Activated CD4-positive, alpha-beta T cell treated with anti-CD3 and anti-CD28 coated beads, Interleukin-2, amount 50 U/mL, for 24 hours (primary cell): ENCODE data around the gene NHERF2.

Source experiments
- DNase-seq, 2 donors: peaks; one replicate each; pipeline ENCODE4 v3.0.0-alpha.2; 2020; ENCODE audit warnings: low read depth in 1 of 2, low spot score in 1 of 2

NHERF2 gene

DNA sequence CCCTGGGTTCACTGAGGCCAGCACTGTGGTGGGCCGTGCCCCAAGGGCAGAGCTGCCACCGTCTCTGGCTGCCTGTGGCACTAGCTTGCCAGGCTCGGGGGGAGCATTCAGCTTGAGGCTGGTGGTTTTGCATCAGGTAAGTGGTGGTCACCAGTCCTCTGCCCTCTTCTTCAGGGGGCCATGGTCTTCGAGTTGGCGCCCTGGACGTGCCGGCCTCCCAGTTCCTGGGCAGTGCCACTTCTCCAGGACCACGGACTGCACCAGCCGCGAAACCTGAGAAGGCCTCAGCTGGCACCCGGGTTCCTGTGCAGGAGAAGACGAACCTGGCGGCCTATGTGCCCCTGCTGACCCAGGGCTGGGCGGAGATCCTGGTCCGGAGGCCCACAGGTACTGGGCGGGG is 53.3 kb downstream of the NHERF2 start:
- no peak for DNase-seq

DNA sequence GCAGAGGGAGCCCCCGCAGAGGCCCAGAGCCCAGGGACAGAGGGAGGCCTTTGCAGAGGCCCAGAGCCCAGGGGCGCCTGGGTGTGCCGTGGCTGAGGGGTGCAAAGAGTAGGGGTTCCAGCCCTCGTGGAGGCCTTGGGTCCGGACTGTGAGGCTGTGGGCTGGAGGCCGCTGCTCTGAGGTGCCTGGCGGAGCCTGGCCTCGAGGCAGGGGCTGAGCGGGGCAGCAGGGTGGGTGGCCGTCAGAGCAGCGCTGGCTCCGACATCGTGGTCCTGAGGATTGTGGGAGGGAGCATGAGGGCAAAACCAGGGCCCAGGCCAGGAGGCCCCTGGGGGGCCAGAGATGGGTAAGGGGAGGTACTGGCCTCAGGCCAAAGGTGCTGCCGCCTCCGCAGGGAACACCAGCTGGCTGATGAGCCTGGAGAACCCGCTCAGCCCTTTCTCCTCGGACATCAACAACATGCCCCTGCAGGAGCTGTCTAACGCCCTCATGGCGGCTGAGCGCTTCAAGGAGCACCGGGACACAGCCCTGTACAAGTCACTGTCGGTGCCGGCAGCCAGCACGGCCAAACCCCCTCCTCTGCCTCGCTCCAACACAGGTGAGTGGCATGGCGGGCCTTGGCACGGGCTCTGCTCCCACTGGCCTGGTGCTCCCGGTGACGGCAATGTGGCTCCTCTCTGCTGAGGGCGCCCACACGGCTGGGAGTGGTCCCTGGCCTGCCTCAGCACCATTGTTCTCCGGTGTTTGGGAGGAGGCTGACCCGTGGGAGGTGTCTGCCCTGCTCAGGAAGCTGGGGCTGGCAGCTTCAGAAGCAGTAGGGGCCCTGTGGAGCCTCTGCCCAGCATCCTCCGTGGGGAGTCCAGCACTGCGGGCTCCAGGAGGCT is 54.7 kb downstream of the NHERF2 start:
- no peak for DNase-seq

DNA sequence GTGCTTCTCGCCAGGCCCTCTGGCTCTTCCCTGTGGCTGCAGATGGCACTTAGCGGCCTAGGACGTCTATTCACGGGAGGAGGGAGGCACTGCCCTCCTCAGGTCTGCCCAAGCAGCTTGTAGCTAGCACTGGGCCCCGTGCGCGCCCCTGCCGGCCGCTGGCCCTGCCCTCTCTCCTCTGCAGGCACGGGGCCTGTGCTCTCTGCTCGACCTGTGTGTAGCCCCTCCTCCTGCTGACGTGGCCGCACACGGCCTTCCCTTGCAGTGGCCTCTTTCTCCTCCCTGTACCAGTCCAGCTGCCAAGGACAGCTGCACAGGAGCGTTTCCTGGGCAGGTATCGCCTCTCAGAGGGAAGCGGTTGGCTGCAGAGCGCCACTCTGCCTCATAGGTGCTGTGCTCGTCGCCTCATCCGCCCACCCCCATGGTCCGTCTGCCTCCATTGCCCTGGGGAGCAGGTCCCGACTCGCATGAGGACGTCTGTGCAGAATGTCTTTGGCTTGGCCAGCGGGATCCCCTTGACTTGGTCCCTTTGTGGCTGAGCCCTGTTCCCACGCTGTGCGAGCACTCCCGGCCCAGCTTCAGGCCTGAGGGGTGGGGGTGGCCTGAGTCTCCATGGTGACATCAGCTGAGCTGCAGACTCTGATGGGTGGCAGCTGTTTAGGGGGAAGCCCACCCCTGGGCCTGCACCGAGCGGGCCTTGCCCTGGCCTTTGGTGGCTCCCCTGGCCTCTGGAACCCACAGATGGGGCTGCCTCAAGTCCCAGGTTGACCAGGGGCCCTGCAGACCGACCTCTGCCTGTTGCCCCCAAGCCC is 55.7 kb downstream of the NHERF2 start:
- no peak for DNase-seq

DNA sequence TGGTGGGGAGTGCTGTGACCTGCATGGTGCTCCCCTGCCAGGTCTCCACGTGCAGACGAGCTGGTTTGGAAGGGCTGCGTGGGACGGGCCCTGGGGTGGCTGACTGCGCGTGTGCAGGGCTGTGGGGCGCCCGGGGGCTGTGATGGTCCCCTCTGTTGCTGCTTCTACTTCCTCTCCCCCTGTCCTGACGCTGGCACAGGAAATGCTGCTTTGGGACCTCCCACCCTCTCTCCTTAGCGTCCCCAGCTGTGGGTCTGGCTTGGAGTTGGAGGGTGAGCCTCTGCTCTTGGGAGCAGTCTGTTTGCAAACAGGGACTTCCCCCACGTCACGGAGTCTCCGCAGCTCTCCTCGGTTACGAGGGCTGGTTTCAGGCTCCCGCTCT is 56.3 kb downstream of the NHERF2 start:
- DNase-seq = no peak

DNA sequence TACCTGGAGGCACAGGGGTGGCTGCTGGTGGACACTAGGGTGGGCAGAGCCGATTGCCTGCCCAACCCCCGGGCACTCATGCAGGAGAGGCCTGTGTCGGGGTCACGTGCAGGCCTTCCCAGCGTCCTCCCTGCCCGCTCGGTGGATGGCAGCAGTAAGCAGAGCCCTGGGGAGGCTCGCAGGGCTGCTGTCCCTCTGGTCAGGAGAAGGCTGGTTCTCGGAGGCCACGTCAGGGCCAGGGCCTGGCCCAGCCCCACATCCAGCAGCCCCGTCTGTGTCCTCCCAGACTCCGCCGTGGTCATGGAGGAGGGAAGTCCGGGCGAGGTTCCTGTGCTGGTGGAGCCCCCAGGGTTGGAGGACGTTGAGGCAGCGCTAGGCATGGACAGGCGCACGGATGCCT is 56.7 kb downstream of the NHERF2 start:
- DNase-seq = no peak

DNA sequence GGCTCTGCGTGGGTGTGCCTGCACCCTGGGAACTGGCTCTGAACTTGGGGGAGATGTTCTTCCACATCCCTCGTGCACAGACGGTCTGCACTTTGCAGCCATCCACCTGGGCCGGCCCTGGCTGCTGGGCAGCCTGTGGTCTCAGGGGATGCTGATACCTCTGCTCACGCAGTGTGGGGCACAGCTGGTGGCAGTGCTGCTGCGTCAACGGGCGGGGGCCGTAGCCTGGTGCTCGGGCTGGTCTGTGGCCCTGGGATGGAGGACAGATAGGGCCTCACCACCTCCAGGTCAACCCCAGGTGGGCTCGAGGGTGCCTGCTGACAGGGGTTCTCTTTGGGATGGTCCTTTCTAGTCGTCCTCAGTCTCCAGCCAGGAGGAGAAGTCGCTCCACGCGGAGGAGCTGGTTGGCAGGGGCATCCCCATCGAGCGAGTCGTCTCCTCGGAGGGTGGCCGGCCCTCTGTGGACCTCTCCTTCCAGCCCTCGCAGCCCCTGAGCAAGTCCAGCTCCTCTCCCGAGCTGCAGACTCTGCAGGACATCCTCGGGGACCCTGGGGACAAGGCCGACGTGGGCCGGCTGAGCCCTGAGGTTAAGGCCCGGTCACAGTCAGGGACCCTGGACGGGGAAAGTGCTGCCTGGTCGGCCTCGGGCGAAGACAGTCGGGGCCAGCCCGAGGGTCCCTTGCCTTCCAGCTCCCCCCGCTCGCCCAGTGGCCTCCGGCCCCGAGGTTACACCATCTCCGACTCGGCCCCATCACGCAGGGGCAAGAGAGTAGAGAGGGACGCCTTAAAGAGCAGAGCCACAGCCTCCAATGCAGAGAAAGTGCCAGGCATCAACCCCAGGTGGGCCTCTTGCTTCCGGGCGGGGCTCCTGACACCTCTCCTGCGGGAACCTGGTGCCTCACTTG is 57.4 kb downstream of the NHERF2 start:
- DNase-seq = no peak

DNA sequence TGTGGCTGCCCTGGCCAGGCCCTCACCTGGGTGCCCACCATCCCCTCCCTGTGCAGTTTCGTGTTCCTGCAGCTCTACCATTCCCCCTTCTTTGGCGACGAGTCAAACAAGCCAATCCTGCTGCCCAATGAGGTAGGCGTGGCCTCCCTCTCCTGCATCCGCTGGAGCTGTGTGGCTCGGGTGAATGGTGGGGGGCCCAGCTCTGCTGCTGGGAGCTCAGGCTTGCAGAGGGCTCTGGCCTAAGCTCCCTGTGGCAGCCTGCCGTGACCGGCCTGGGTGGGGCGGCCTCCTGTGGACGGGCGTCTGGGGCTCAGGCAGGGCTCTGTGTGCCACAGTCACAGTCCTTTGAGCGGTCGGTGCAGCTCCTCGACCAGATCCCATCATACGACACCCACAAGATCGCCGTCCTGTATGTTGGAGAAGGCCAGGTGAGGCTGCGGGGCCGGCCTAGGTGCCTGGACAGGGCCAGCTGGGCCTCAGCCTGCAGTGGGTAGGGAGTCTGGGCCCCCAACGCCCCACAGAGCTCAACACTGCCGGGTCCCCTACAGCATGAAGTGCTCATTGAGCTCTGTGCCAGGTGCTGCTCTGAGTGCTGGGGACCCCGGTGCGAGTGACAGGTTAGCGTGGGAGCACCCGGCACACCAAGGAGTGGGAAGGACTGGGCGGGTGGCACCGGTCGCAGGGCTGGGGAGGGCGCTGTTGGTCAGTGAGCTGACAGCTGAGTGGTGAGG is 58.4 kb downstream of the NHERF2 start:
- no peak for DNase-seq

DNA sequence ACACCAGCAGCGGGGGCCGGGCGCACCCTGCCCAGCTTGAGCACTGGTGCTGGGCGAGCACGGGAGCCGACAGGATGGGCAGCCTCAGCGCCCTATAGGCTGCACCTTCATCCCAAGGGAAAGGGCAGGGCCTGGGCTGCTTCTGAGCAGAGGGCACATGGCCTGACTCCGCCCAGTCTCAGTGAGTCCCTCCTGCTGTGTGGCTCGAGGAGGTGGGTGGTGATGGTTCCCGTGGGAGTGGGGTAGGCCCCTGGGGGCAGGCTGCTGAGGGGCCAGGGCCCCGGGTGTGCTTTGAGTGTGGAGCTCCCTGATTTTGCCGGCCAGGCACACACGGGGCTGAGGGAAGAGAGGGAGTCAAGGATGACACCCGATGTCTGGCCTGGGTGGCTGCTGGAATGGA is 59.0 kb downstream of the NHERF2 start:
- DNase-seq = no peak

DNA sequence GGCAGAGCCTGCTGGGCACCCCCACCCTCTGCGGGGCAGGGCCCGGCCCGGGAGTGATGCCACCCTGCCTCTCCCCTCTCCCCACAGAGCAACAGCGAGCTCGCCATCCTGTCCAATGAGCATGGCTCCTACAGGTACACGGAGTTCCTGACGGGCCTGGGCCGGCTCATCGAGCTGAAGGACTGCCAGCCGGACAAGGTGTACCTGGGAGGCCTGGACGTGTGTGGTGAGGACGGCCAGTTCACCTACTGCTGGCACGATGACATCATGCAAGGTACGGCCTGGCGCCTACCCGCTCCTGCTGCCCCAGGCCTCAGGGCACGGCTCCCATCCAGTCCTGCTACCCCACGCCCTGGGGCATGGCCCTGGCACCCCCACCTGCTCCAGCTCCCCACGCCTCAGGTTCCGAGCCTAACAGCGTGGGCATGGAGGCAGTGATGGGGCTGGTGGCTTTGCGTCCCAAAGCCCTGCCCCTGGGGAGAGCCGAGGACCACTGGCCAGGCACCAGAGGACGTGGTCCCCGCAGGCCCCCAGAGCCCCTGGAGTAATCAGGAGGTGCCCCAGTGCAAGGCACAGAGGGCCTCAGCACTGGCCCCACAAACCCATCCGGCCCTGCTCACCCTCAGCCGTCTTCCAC is 59.5 kb downstream of the NHERF2 start:
- no peak for DNase-seq

DNA sequence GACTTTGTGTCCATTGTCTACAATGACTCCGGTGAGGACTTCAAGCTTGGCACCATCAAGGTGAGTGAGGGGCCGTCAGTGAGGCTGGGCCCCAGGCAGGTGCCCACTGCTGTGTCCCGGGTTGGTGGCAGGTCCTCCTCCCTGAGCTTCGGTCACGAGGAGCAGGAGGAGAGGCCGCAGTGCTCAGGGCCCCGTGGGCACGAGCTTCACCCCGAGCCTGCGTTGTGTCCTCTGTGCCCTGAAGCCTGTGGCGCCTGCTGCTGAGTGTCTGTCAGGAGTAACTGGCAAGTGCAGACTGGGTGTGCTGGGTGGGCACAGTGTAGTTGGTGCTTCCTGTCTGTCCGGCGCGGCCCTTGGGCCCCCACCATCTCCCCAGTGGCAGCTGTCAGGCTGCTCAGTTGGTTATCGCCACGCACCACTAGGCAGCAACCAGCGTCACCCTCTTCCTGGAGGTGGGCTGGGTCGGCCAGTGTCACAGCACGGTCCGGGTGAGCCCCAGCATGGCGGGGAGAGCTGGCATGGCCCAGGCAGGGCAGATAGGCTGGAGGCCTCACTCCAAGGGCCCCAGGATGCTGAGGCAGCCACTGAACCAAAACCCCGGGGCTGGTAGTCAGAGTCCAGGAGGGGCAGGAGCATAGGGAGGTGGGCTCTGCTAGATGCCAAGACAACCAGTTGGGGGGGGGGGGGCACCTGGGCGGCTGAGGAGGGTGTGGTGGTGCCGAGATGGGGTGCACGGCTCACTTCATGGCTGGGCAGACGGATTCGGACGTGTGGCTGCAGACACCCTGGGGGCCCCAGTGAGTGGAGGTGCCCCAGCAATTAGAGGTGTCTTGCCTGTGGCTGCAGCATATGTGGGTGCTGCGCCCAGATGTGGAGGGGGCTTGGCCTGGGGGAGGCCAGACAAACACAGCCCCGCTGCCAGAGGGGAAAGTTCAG is 60.4 kb downstream of the NHERF2 start:
- no peak for DNase-seq

DNA sequence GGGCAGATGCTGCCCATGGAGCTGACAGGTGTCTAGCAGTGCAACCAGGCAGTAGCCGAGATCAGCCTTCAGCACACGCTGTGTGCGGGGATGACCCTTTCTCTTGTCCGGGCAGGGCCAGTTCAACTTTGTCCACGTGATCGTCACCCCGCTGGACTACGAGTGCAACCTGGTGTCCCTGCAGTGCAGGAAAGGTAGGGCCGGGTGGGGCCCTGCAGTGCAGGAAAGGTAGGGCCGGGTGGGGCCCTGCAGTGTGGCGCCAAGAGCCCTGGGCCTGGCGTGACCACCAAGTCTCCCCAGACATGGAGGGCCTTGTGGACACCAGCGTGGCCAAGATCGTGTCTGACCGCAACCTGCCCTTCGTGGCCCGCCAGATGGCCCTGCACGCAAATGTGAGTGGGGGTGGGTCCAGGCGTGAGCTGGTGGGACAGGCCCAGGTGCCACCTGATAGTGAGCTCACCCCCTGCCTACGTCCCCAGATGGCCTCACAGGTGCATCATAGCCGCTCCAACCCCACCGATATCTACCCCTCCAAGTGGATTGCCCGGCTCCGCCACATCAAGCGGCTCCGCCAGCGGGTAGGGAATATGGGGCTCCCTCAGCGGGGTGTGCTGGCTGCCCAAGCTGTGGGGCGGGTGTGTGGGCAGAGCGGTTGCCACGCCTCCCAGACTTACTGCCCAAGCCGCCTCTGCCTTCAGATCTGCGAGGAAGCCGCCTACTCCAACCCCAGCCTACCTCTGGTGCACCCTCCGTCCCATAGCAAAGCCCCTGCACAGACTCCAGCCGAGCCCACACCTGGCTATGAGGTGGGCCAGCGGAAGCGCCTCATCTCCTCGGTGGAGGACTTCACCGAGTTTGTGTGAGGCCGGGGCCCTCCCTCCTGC is 61.3 kb downstream of the NHERF2 start:
- no peak for DNase-seq
